Kidney (tissue), 14 donors: ENCODE data around the gene CD96. TPM values are rescaled to one million over a fixed set of nuclear protein-coding genes. Genes with fewer than 3 reads are reported as not detected.

Experiments used
- DNase-seq, 5 donors: peaks; one replicate each; pipeline ENCODE4 v3.0.0-alpha.2; 2013 to 2020
- FAIRE-seq: peaks from 2 replicates; lab custom pipeline; 2012; peaks lifted over from hg19 to GRCh38; lab: Jason Lieb, UNC
- H3K27ac ChIP-seq, 2 donors: one replicate each; pipeline ENCODE4 v1.7.0; 2013; ENCODE audit warnings: low read depth in 2 of 2, low read length in 2 of 2, inconsistent platforms in 1 of 2
- H3K27me3 ChIP-seq: one replicate; pipeline ENCODE4 v1.7.1; 2013; ENCODE audit warnings: low read length, inconsistent platforms; ENCODE audit not compliant: control insufficient read depth, insufficient read depth
- H3K36me3 ChIP-seq, 3 donors: one replicate each; pipeline versions ENCODE4 v1.7.0 to v1.7.1; 2013; ENCODE audit warnings: low read length in 3 of 3, control low read depth in 1 of 3, inconsistent platforms in 1 of 3; ENCODE audit not compliant: insufficient read depth in 3 of 3, control insufficient read depth in 2 of 3
- H3K4me1 ChIP-seq, 3 donors: one replicate each; pipeline versions ENCODE4 v1.7.0 to v1.7.1; 2013; ENCODE audit warnings: low read length in 3 of 3, inconsistent platforms in 1 of 3, low read depth in 1 of 3; ENCODE audit not compliant: control insufficient read depth in 2 of 3, insufficient read depth in 2 of 3
- H3K4me3 ChIP-seq, 3 donors: one replicate each; pipeline versions ENCODE4 v1.7.0 to v1.8.1; 2013; ENCODE audit warnings: low read length in 3 of 3, control low read depth in 1 of 3, inconsistent platforms in 1 of 3
- H3K9ac ChIP-seq, 3 donors: one replicate each; pipeline versions ENCODE4 v1.7.0 to v1.7.1; 2013; ENCODE audit warnings: low read length in 3 of 3, control low read depth in 1 of 3, inconsistent platforms in 1 of 3
- H3K9me3 ChIP-seq, 3 donors: one replicate each; pipeline versions ENCODE4 v1.7.0 to v1.7.1; 2013; ENCODE audit warnings: low read length in 3 of 3, control low read depth in 1 of 3, inconsistent platforms in 1 of 3; ENCODE audit not compliant: control insufficient read depth in 2 of 3, insufficient read depth in 1 of 3
- CTCF ChIP-seq: IDR thresholded peaks from 3 replicates; pipeline ENCODE4 v1.5.1; 2012; ENCODE audit warnings: mild to moderate bottlenecking, moderate library complexity, borderline replicate concordance; ENCODE audit not compliant: insufficient read depth; ENCODE audit errors: extremely low read depth
- intact Hi-C: fragments of 100-400 bp; cut with DNase I; formaldehyde crosslinking; loops from one replicate; pipeline ENCODE4 v1.11.1; 2022
- polyA plus RNA-seq: library from polyadenylated mRNA; stranded (reverse); fragments of 350-450 nt; fragmentation: Illumina TruSeq; extraction: RNeasy Lipid Tissue Mini Kit (QIAGEN cat#74804); gene quantifications from one replicate; pipeline ENCODE4 v1.2.3, GENCODE V29; 2014; ENCODE audit warnings: low read depth, low replicate concordance; ENCODE audit not compliant: insufficient read depth
- total RNA-seq: library from RNA; stranded (reverse); fragmentation: NEBNext Ultra II Directional; extraction: Animal tissue kit (Norgen Biotek cat#: 25700); gene quantifications from one replicate; pipeline ENCODE4 v1.2.1, GENCODE V29; 2021
- donor health status: control.
- donor health status: control.
- donor health status: control.
- donor health status: control.
- donor health status: control.
- donor health status: DM: yes; HTN: yes; CAD: no.
- donor health status: Normal renal cell carcinoma (clear cell type).

CD96 gene
- total and polyA plus RNA-seq, 2 donors from 2014 or later, result 0.09 to 9.5 TPM

GRCh38 chr3:111566844-111567243 lies 24.8 kb downstream of the CD96 start:
- DNase-seq (no peak), FAIRE-seq (no peak)
- no peaks in the 10 kb centered on the region for H3K4me1 ChIP-seq
- intact Hi-C loops, result no loop called here
- H3K27ac ChIP-seq, result no peak overlapping the region
- no peaks in the 10 kb centered on the region for H3K36me3 ChIP-seq
- H3K4me3 ChIP-seq, result no peak overlapping the region
- no peaks in the 10 kb centered on the region for H3K27me3 ChIP-seq
- no peaks in the 10 kb centered on the region for H3K9me3 ChIP-seq
- TF ChIP-seq CTCF, result no peak
- no peak overlapping the region for H3K9ac ChIP-seq

- no peak for FAIRE-seq
- H3K9ac ChIP-seq, result no peak overlapping the region
- TF ChIP-seq CTCF, result no peak
These were observed 26.4 kb downstream of the CD96 start for GRCh38 chr3:111568355-111568754.

GRCh38 chr3:111568911-111569310 lies 26.9 kb downstream of the CD96 start:
- no peak for TF ChIP-seq CTCF
- H3K4me1 ChIP-seq, result no peaks in the 10 kb centered on the region
- DNase-seq (no peak), FAIRE-seq (no peak)
- no peaks in the 10 kb centered on the region for H3K27me3 ChIP-seq
- H3K9ac ChIP-seq, result no peak overlapping the region
- no peak overlapping the region for H3K27ac ChIP-seq
- H3K36me3 ChIP-seq, result no peaks in the 10 kb centered on the region
- no peaks in the 10 kb centered on the region for H3K9me3 ChIP-seq
- no peak overlapping the region for H3K4me3 ChIP-seq
- intact Hi-C loops, result no loop called here

More at GRCh38 chr3:111568355-111568754, 26.4 kb downstream of the CD96 start:
- H3K9me3 ChIP-seq, result no peaks in the 10 kb centered on the region
- no peaks in the 10 kb centered on the region for H3K4me1 ChIP-seq
- no peaks in the 10 kb centered on the region for H3K36me3 ChIP-seq
- no peaks in the 10 kb centered on the region for H3K27me3 ChIP-seq
- DNase-seq, result no peak
- no peak overlapping the region for H3K4me3 ChIP-seq
- intact Hi-C loops, result no loop called here
- no peak overlapping the region for H3K27ac ChIP-seq

- DNase-seq (no peak), FAIRE-seq (no peak)
- Histone ChIP-seq H3K9me3 (no peaks in the 10 kb centered on the region), H3K27ac (no peak overlapping the region), H3K4me3 (no peak overlapping the region), H3K4me1 (no peaks in the 10 kb centered on the region), H3K9ac (no peak overlapping the region), H3K27me3 (no peaks in the 10 kb centered on the region), H3K36me3 (no peaks in the 10 kb centered on the region)
- TF ChIP-seq CTCF, result no peak
- intact Hi-C loops, result no loop called here
These were observed 28.5 kb downstream of the CD96 start for GRCh38 chr3:111570404-111571030.
